Small intestine (tissue), 7 donors: ENCODE results near the gene CARS1. TPM values are rescaled to one million over a fixed set of nuclear protein-coding genes. Genes with fewer than 3 reads are reported as not detected.
"Not testable (repeated sequence)": the region's sequence is repeated elsewhere in the genome, so short reads cannot be mapped to it uniquely, and the experiment has no call there.

Source experiments
- DNase-seq, 2 donors: peaks; one replicate each; pipeline versions ENCODE4 v3.0.0 to v3.0.0-alpha.2; 2013
- FAIRE-seq: peaks from 2 replicates; lab custom pipeline; 2012; peaks lifted over from hg19 to GRCh38; lab: Jason Lieb, UNC
- H3K27ac ChIP-seq, 3 donors: one replicate each; pipeline ENCODE4 v1.5.1; 2013; ENCODE audit warnings: low read length in 2 of 3, mild to moderate bottlenecking in 2 of 3, control low read depth in 1 of 3, inconsistent platforms in 1 of 3, low read depth in 1 of 3, moderate library complexity in 1 of 3
- H3K27me3 ChIP-seq, 3 donors: one replicate each; pipeline ENCODE4 v1.6.1; 2013; ENCODE audit warnings: low read length in 3 of 3, inconsistent platforms in 1 of 3; ENCODE audit not compliant: control insufficient read depth in 3 of 3, insufficient read depth in 3 of 3
- H3K36me3 ChIP-seq, 3 donors: one replicate each; pipeline ENCODE4 v1.6.1; 2013; ENCODE audit warnings: low read length in 3 of 3, inconsistent platforms in 1 of 3, low read depth in 1 of 3, mild to moderate bottlenecking in 1 of 3, moderate library complexity in 1 of 3; ENCODE audit not compliant: control insufficient read depth in 3 of 3, insufficient read depth in 2 of 3
- H3K4me1 ChIP-seq, 3 donors: one replicate each; pipeline ENCODE4 v1.6.1; 2013; ENCODE audit warnings: low read length in 2 of 3, inconsistent platforms in 1 of 3, low read depth in 1 of 3, mild to moderate bottlenecking in 1 of 3, moderate library complexity in 1 of 3; ENCODE audit not compliant: control insufficient read depth in 3 of 3, insufficient read depth in 2 of 3
- H3K4me3 ChIP-seq, 3 donors: one replicate each; pipeline ENCODE4 v1.5.1; 2013; ENCODE audit warnings: low read length in 3 of 3, control low read depth in 1 of 3, inconsistent platforms in 1 of 3, low read depth in 1 of 3, mild to moderate bottlenecking in 1 of 3, moderate library complexity in 1 of 3
- H3K9me3 ChIP-seq, 2 donors: one replicate each; pipeline ENCODE4 v1.6.1; 2013; ENCODE audit warnings: low read depth in 1 of 2, low read length in 1 of 2; ENCODE audit not compliant: control insufficient read depth in 2 of 2, insufficient read depth in 1 of 2
- WGBS, 3 donors: extraction: QIAGEN DNeasy Blood & Tissue Kit; methylation state at CpG; one replicate each; pipeline ENCODE4 v1.1.7; 2013; 5-methylcytosine and 5-hydroxymethylcytosine counted together
- polyA plus RNA-seq, 4 donors: library from polyadenylated mRNA; stranded (reverse) in 3 of 4; unstranded in 1 of 4; fragments of 200-250 nt in 3 of 4; fragments of 120-200 nt in 1 of 4; gene quantifications; one replicate each; pipeline versions ENCODE4 v1.2.1 to v1.2.3, GENCODE V29; 2013
- donor health status: healthy with polysubstance abuse.
- donor health status: control.
- donor health status: control.
- donor health status: Bipolar disorder and iron deficiency.
- donor health status: healthy.

Gene CARS1
- polyA plus RNA-seq, 4 donors = 36.0 to 69.8 (median 42.9) TPM

GRCh38 chr11:3074912-3075589 is 17.8 kb upstream of the CARS1 start:
- Histone ChIP-seq H3K36me3 (no peaks in the 10 kb centered on the region), H3K27me3 (no peaks in the 10 kb centered on the region), H3K9me3 (no peaks in the 10 kb centered on the region), H3K27ac (no peak overlapping the region), H3K4me3 (no peak overlapping the region), H3K4me1 (peaks cover 0 to 11% (median 0%) of the 10 kb centered on the region in 3 donors)
- DNase-seq (peak in 1 of 2 donors; percentile 19), FAIRE-seq (no peak)
- WGBS, 3 donors = 29 to 58% (median 43%) methylated on average over 8 of the region's 8 CpGs

- FAIRE-seq (no peak), DNase-seq (no peak)
- H3K27ac ChIP-seq = no peak overlapping the region
- H3K36me3 ChIP-seq = no peaks in the 10 kb centered on the region
- H3K4me3 ChIP-seq = no peak overlapping the region
- no peaks in the 10 kb centered on the region for H3K27me3 ChIP-seq
- peaks cover 0 to 11% (median 0%) of the 10 kb centered on the region in 3 donors for H3K4me1 ChIP-seq
- H3K9me3 ChIP-seq = no peaks in the 10 kb centered on the region
- WGBS, 3 donors = 86 to 94% (median 92%) methylated on average over 3 of the region's 3 CpGs
These were observed 15.8 kb upstream of the CARS1 start for GRCh38 chr11:3073029-3073435.

GRCh38 chr11:3069425-3069824 is 12.2 kb upstream of the CARS1 start:
- H3K4me3 ChIP-seq = no peak overlapping the region
- DNase-seq (no peak), FAIRE-seq (no peak)
- H3K27me3 ChIP-seq = no peaks in the 10 kb centered on the region
- WGBS, 3 donors = 82 to 93% (median 92%) methylated on average over 7 of the region's 8 CpGs
- no peaks in the 10 kb centered on the region for H3K4me1 ChIP-seq
- no peak overlapping the region for H3K27ac ChIP-seq
- no peaks in the 10 kb centered on the region for H3K36me3 ChIP-seq
- no peaks in the 10 kb centered on the region for H3K9me3 ChIP-seq

DNA sequence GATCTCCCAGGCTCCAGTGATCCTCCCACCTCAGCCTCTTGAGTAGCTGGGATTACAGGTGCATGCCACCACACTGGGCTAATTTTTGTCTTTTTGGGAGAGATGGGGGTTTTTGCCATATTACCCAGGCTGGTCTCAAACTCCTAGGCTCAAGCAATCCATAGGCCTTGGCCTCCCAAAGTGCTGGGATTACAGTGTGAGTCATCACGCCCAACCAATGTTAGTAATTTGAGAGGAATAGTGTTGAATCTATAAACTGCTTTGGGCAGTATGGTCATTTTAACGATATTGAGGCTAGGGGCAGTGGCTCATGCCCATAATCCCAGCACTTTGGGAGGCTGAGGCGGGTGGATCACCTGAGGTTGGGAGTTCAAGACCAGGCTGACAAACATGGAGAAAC is 9.1 kb upstream of the CARS1 start:
- H3K4me3 ChIP-seq, H3K4me1 ChIP-seq, H3K9me3 ChIP-seq, H3K27me3 ChIP-seq, H3K27ac ChIP-seq, FAIRE-seq, H3K36me3 ChIP-seq, DNase-seq: not testable (repeated sequence)
- WGBS, 3 donors = 92 to 97% (median 92%) methylated on average over 3 of the region's 3 CpGs

DNA sequence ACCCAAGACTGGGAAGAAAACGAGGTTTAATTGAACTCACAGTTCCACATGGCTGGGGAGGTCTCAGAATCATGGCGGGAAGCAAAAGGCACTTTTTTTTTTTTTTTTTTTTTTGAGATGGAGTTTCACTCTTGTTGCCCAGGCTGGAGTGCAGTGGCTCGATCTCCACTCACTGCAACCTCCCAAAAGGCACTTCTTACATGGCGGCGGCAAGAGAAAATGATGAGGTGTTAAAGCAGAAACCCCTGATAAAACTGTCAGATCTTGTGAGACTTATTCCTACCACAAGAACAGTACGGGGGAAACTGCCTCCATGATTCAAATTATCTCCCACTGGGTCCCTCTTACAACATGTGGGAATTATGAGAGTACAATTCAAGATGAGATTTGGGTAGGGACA is 7.5 kb upstream of the CARS1 start:
- not testable (repeated sequence) for H3K27ac ChIP-seq, DNase-seq, H3K4me1 ChIP-seq, H3K27me3 ChIP-seq, FAIRE-seq, H3K36me3 ChIP-seq, H3K9me3 ChIP-seq, H3K4me3 ChIP-seq
- 87 to 92% (median 88%) methylated on average over 6 of the region's 6 CpGs for WGBS, 3 donors

DNA sequence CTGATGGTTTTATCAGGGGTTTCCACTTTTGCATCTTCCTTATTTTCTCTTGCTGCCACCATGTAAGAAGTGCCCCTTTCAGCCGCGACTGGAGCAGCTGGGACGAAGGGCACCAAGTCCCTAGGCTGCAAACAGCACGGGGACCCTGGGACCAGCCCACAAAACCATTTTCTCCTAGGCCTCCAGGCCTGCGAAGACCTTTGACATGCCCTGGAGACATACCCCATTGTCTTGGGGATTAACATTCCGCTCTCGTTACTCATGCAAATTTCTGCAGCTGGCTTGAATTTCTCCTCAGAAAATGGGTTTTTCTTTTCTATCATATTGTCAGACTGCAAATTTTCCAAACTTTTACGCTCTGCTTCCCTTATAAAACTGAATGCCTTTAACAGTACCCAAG is 6.7 kb upstream of the CARS1 start:
- H3K27ac ChIP-seq, H3K9me3 ChIP-seq, H3K27me3 ChIP-seq, DNase-seq, H3K36me3 ChIP-seq, H3K4me1 ChIP-seq, H3K4me3 ChIP-seq, FAIRE-seq: not testable (repeated sequence)
- 76 to 88% (median 80%) methylated on average over 8 of the region's 8 CpGs for WGBS, 3 donors

GRCh38 chr11:3063432-3063831 is 6.2 kb upstream of the CARS1 start:
- not testable (repeated sequence) for FAIRE-seq, H3K9me3 ChIP-seq, H3K4me3 ChIP-seq, H3K4me1 ChIP-seq, H3K27me3 ChIP-seq, H3K36me3 ChIP-seq, H3K27ac ChIP-seq
- peak in 1 of 2 donors; percentile 59 for DNase-seq
- 14 to 65% (median 40%) methylated on average over 4 of the region's 4 CpGs for WGBS, 3 donors

- DNase-seq = no peak
- H3K9me3 ChIP-seq = no peaks in the 10 kb centered on the region
- H3K4me3 ChIP-seq = no peak overlapping the region
- peaks cover 5 to 14% (median 9%) of the 10 kb centered on the region in 3 donors for H3K4me1 ChIP-seq
- H3K27me3 ChIP-seq = no peaks in the 10 kb centered on the region
- H3K27ac ChIP-seq = no peak overlapping the region
- WGBS, 3 donors = 83 to 91% (median 84%) methylated on average over 11 of the region's 11 CpGs
- FAIRE-seq = no peak
- H3K36me3 ChIP-seq = no peaks in the 10 kb centered on the region
These were observed 3.3 kb upstream of the CARS1 start for GRCh38 chr11:3060436-3061025.
